Measurements from ENCODE around the gene INS. TPM values are rescaled to one million over a fixed set of nuclear protein-coding genes. Genes with fewer than 3 reads are reported as not detected.

Gene INS
- total RNA-seq, 2 donors from 2014 or later, result not detected

GRCh38 chr11:2147391-2147790 is 13.6 kb downstream of the INS start:
- Histone ChIP-seq H3K27me3 (ENCODE audit: control insufficient read depth, insufficient read depth, low read length, poor library complexity, severe bottlenecking) (peaks cover 77% of the 10 kb centered on the region), H3K27ac (ENCODE audit: low read depth, low read length) (no peak overlapping the region), H3K4me1 (ENCODE audit: control insufficient read depth, insufficient read depth, low read length) (peaks cover 14% of the 10 kb centered on the region), H3K36me3 (ENCODE audit: control insufficient read depth, insufficient read depth, low read length) (no peaks in the 10 kb centered on the region), H3K4me3 (ENCODE audit: low read length) (no peak overlapping the region), H3K9ac (ENCODE audit: extremely low read depth, low read length, poor library complexity, severe bottlenecking) (no peak overlapping the region), H3K9me3 (ENCODE audit: control insufficient read depth, low read length) (no peaks in the 10 kb centered on the region)
- no peaks in the 10 kb centered on the region for H3K36me3 Mint-ChIP-seq (ENCODE audit: low read depth)
- TF ChIP-seq, protein P1, sequence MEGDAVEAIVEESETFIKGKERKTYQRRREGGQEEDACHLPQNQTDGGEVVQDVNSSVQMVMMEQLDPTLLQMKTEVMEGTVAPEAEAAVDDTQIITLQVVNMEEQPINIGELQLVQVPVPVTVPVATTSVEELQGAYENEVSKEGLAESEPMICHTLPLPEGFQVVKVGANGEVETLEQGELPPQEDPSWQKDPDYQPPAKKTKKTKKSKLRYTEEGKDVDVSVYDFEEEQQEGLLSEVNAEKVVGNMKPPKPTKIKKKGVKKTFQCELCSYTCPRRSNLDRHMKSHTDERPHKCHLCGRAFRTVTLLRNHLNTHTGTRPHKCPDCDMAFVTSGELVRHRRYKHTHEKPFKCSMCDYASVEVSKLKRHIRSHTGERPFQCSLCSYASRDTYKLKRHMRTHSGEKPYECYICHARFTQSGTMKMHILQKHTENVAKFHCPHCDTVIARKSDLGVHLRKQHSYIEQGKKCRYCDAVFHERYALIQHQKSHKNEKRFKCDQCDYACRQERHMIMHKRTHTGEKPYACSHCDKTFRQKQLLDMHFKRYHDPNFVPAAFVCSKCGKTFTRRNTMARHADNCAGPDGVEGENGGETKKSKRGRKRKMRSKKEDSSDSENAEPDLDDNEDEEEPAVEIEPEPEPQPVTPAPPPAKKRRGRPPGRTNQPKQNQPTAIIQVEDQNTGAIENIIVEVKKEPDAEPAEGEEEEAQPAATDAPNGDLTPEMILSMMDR (conservative IDR thresholded peaks at IDR 0.05), result no peak
- peaks cover 79% of the 10 kb centered on the region for H3K27me3 Mint-ChIP-seq (ENCODE audit: insufficient read depth)
- H3K4me1 Mint-ChIP-seq, result peaks cover 16% of the 10 kb centered on the region
- H3K4me3 Mint-ChIP-seq, result no peak overlapping the region
- no peaks in the 10 kb centered on the region for H3K9me3 Mint-ChIP-seq
- no peak for DNase-seq
- H3K27ac Mint-ChIP-seq, result no peak overlapping the region
- WGBS, 2 experiments (ENCODE audit: insufficient coverage in 1 of 2, insufficient read length in 1 of 2), result 55 to 60% methylated on average over 7 to 11 of the region's 11 CpGs

DNA sequence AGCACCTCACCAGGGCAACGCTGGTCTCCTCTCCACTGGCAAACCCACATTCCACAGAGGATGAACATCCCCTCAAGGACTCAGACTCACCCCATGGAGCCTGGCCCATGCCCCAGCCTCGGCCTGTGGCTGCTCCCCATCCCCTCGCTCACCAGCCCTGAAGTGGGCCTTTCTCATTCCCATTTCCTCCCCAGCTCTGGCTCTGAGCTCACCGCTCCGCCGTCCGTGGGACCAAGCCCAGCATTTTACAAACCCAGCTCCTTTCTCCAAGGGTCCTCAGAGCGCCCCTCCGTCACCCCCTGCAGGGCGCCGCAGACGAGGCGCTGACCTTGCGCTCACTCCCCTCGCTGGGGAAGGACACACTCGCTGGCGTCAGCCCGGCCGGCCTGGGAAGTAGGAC is 15.0 kb downstream of the INS start:
- no peak overlapping the region for H3K9ac ChIP-seq (ENCODE audit: extremely low read depth, low read length, poor library complexity, severe bottlenecking)
- no peaks in the 10 kb centered on the region for H3K36me3 Mint-ChIP-seq (ENCODE audit: low read depth)
- no peaks in the 10 kb centered on the region for H3K9me3 ChIP-seq (ENCODE audit: control insufficient read depth, low read length)
- peaks cover 12% of the 10 kb centered on the region for H3K4me1 Mint-ChIP-seq
- no peaks in the 10 kb centered on the region for H3K36me3 ChIP-seq (ENCODE audit: control insufficient read depth, insufficient read depth, low read length)
- no peak overlapping the region for H3K4me3 ChIP-seq (ENCODE audit: low read length)
- WGBS, 2 experiments (ENCODE audit: insufficient coverage in 1 of 2, insufficient read length in 1 of 2), result 31 to 39% methylated on average over 5 to 19 of the region's 19 CpGs
- TF ChIP-seq, protein P1 (conservative IDR thresholded peaks at IDR 0.05), result no peak
- no peak for DNase-seq
- H3K27me3 Mint-ChIP-seq (ENCODE audit: insufficient read depth), result peaks cover 90% of the 10 kb centered on the region
- H3K9me3 Mint-ChIP-seq, result no peaks in the 10 kb centered on the region
- H3K4me3 Mint-ChIP-seq, result no peak overlapping the region
- H3K27ac Mint-ChIP-seq, result no peak overlapping the region
- H3K4me1 ChIP-seq (ENCODE audit: control insufficient read depth, insufficient read depth, low read length), result peaks cover 12% of the 10 kb centered on the region
- no peak overlapping the region for H3K27ac ChIP-seq (ENCODE audit: low read depth, low read length)
- H3K27me3 ChIP-seq (ENCODE audit: control insufficient read depth, insufficient read depth, low read length, poor library complexity, severe bottlenecking), result peaks cover 90% of the 10 kb centered on the region

DNA sequence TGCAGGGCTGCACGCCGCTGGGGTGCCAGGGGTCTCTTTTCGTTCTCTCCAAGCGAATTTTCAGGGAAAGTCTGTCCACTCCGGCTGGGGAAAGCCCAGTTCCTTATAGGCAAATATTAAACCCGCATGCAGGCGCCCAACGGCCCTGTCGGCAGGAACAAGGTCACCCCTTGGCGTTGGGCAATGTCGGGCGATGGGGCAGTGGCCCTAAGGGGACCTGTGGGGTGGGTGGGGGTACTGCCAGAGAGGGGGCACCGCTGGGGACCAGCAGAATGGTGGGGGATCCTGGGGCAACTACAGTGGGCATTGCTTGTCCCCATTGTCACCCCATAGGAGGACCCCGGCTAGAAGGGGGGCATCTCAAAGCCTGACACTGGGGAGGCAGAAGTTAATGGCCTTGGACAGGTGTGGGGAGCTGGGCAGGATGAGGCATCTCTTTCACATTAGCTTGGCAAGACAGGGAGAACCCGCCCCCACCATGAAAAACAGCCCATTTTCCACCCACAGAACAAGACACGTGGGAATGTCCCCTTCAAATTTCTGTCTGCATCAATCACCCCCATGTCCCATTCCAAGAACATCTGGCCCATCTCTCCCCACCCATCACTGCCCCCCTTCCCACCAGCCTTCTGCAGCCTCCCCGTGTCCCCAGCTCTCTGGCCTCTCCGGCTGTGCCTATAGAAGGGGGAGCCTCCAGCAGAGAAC is 16.3 kb downstream of the INS start:
- no peak overlapping the region for H3K4me3 ChIP-seq (ENCODE audit: low read length)
- TF ChIP-seq, protein P1 (conservative IDR thresholded peaks at IDR 0.05), result no peak

More for the DNA sequence above, 16.3 kb downstream of the INS start:
- no peak for DNase-seq
- no peaks in the 10 kb centered on the region for H3K9me3 ChIP-seq (ENCODE audit: control insufficient read depth, low read length)
- Mint-ChIP-seq H3K4me3 (no peak overlapping the region), H3K27ac (no peak overlapping the region), H3K9me3 (no peaks in the 10 kb centered on the region), H3K4me1 (peaks cover 3% of the 10 kb centered on the region), H3K36me3 (ENCODE audit: low read depth) (no peaks in the 10 kb centered on the region), H3K27me3 (ENCODE audit: insufficient read depth) (peaks cover 96% of the 10 kb centered on the region)
- H3K36me3 ChIP-seq (ENCODE audit: control insufficient read depth, insufficient read depth, low read length), result no peaks in the 10 kb centered on the region
- H3K9ac ChIP-seq (ENCODE audit: extremely low read depth, low read length, poor library complexity, severe bottlenecking), result no peak overlapping the region
- 9 to 28% methylated on average over 7 to 18 of the region's 18 CpGs for WGBS, 2 experiments (ENCODE audit: insufficient coverage in 1 of 2, insufficient read length in 1 of 2)
- peaks cover under 1% of the 10 kb centered on the region for H3K4me1 ChIP-seq (ENCODE audit: control insufficient read depth, insufficient read depth, low read length)
- no peak overlapping the region for H3K27ac ChIP-seq (ENCODE audit: low read depth, low read length)
- H3K27me3 ChIP-seq (ENCODE audit: control insufficient read depth, insufficient read depth, low read length, poor library complexity, severe bottlenecking), result peaks cover 100% of the 10 kb centered on the region

Data from endodermal cell (in vitro differentiated cells).